C4-2B (cell line): ENCODE data around the gene ARHGAP26.

Experiments used
- ZFX ChIP-seq: fragments of 450-650 bp; IDR thresholded peaks from 2 replicates; pipeline ENCODE4 v1.6.1; 2017
- TF ChIP-seq, protein P1 (sequence below): fragments of 450-650 bp; conservative IDR thresholded peaks from 2 replicates; pipeline ENCODE4 v1.5.1; 2017; ENCODE audit warnings: mild to moderate bottlenecking

DNA sequence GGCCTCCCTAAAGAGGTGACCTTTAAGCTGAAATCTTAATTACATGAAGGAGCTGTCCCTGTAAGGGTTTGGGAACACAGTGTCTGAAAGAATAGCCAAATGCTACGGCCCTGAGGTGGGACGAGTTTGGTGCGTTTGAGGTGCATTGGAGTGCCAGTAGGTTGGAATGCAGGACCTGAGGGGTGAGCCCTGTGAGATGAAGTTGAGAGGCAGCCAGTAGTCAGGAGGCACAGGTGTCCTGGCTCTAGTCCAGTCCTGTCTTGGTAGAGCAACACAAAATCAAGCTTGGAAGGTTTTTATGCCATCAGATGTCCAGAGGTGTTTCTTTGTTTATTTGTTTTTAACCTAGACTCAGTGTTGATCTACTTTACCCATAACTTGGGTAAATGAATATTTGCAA lies 108.5 kb downstream of the ARHGAP26 start:
- TF ChIP-seq, protein P1, sequence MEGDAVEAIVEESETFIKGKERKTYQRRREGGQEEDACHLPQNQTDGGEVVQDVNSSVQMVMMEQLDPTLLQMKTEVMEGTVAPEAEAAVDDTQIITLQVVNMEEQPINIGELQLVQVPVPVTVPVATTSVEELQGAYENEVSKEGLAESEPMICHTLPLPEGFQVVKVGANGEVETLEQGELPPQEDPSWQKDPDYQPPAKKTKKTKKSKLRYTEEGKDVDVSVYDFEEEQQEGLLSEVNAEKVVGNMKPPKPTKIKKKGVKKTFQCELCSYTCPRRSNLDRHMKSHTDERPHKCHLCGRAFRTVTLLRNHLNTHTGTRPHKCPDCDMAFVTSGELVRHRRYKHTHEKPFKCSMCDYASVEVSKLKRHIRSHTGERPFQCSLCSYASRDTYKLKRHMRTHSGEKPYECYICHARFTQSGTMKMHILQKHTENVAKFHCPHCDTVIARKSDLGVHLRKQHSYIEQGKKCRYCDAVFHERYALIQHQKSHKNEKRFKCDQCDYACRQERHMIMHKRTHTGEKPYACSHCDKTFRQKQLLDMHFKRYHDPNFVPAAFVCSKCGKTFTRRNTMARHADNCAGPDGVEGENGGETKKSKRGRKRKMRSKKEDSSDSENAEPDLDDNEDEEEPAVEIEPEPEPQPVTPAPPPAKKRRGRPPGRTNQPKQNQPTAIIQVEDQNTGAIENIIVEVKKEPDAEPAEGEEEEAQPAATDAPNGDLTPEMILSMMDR, result no peak
- TF ChIP-seq ZFX, result no peak
